DND-41 (cell line): ENCODE results near the gene NRCAM.

Experiments used
- ATAC-seq: fragments of 200-7000 bp; cut with Tn5 transposase; 3 replicates; pipeline ENCODE4 v1.9.1; 2021; ENCODE audit warnings: low read depth; ENCODE audit not compliant: insufficient read depth
- DNase-seq: peaks from one replicate; pipeline ENCODE4 v3.0.0-alpha.2; 2020
- H2AFZ ChIP-seq: 2 replicates; pipeline ENCODE4 v1.6.0; 2012; ENCODE audit warnings: low read depth, low read length
- H3K27ac ChIP-seq: 2 replicates; pipeline ENCODE4 v1.5.1; 2012; ENCODE audit warnings: low read length, inconsistent platforms
- H3K27me3 ChIP-seq: fragments of 200-600 bp; sonication (generic); 2 replicates; pipeline ENCODE4 v1.6.0; 2012; ENCODE audit warnings: low read length, mild to moderate bottlenecking, inconsistent platforms; ENCODE audit not compliant: insufficient read depth, poor library complexity
- H3K36me3 ChIP-seq: 2 replicates; pipeline ENCODE4 v1.5.1; 2012; ENCODE audit warnings: low read length, inconsistent platforms; ENCODE audit not compliant: insufficient read depth
- H3K4me1 ChIP-seq: 2 replicates; pipeline ENCODE4 v1.5.1; 2012; ENCODE audit warnings: mild to moderate bottlenecking, low read length; ENCODE audit not compliant: insufficient read depth
- H3K4me2 ChIP-seq: 2 replicates; pipeline ENCODE4 v1.6.0; 2012; ENCODE audit warnings: mild to moderate bottlenecking, moderate library complexity, low read length, inconsistent platforms; ENCODE audit not compliant: insufficient read depth
- H3K4me3 ChIP-seq, 2 experiments: fragments of 200-600 bp in 1 of 2; shearing (Covaris generic) in 1 of 2; 2 replicates each; pipeline ENCODE4 v1.5.1; 2012 to 2016; ENCODE audit warnings: inconsistent platforms in 2 of 2, low read length in 2 of 2, mild to moderate bottlenecking in 2 of 2, low read depth in 1 of 2, moderate library complexity in 1 of 2
- H3K79me2 ChIP-seq: 2 replicates; pipeline ENCODE4 v1.6.0; 2012; ENCODE audit warnings: low read length, inconsistent platforms; ENCODE audit not compliant: insufficient read depth
- H3K9ac ChIP-seq: 2 replicates; pipeline ENCODE4 v1.6.0; 2012; ENCODE audit warnings: low read depth, mild to moderate bottlenecking, inconsistent platforms, low read length, moderate library complexity
- H3K9me3 ChIP-seq: 2 replicates; pipeline ENCODE4 v1.5.1; 2012; ENCODE audit warnings: low read length, moderate library complexity, mild to moderate bottlenecking, inconsistent platforms; ENCODE audit not compliant: insufficient read depth, severe bottlenecking
- H4K20me1 ChIP-seq: 2 replicates; pipeline ENCODE4 v1.6.0; 2012; ENCODE audit warnings: low read length; ENCODE audit not compliant: insufficient read depth
- CTCF ChIP-seq: IDR thresholded peaks from 2 replicates; pipeline ENCODE4 v1.5.1; 2012; ENCODE audit warnings: borderline replicate concordance, low read length, moderate library complexity, mild to moderate bottlenecking; ENCODE audit not compliant: poor library complexity, severe bottlenecking; ENCODE audit errors: extremely low read depth
- EZH2 ChIP-seq: IDR thresholded peaks from 3 replicates; pipeline ENCODE4 v1.6.1; 2012; ENCODE audit warnings: borderline replicate concordance, low read depth, mild to moderate bottlenecking, moderate library complexity, low read length, inconsistent platforms; ENCODE audit not compliant: severe bottlenecking

Gene NRCAM

GRCh38 chr7:108303332-108303731, 152.9 kb downstream of the NRCAM start:
- Histone ChIP-seq H3K4me2 (no peak overlapping the region), H3K36me3 (no peaks in the 10 kb centered on the region), H3K27me3 (peaks cover 4% of the 10 kb centered on the region), H3K27ac (no peak overlapping the region), H2AFZ (no peak overlapping the region), H3K9ac (no peak overlapping the region), H3K9me3 (no peaks in the 10 kb centered on the region), H3K4me1 (no peaks in the 10 kb centered on the region), H3K79me2 (no peaks in the 10 kb centered on the region), H3K4me3 (no peak overlapping the region), H4K20me1 (no peaks in the 10 kb centered on the region)
- no peak for ATAC-seq
- TF ChIP-seq CTCF (no peak), EZH2 (no peak)
- DNase-seq, result no peak

DNA sequence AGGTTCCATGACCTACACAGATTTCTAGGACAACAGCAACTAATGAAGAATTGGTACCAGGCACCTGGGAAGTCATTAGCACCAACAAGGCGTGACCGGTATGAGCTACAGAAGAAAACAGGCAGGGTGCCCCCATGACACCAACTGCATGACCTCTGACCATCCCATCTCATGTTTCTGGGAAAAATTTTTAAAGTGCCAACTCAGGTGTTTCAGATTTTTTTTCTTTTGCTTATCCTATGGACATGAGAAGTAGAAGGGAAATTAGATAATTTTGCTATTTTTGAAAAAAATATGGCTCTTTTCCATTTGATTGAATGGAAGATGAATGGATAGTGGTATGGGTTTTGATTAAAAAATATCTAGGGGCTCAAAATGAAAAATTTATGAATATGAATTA, 154.8 kb downstream of the NRCAM start:
- no peak for TF ChIP-seq CTCF
- TF ChIP-seq EZH2, result no peak
- no peaks in the 10 kb centered on the region for H4K20me1 ChIP-seq
- no peak overlapping the region for H2AFZ ChIP-seq
- no peaks in the 10 kb centered on the region for H3K9me3 ChIP-seq
- DNase-seq (no peak), ATAC-seq (no peak)
- H3K9ac ChIP-seq, result no peak overlapping the region
- no peak overlapping the region for H3K27ac ChIP-seq
- no peaks in the 10 kb centered on the region for H3K79me2 ChIP-seq
- H3K4me3 ChIP-seq, result no peak overlapping the region
- H3K36me3 ChIP-seq, result no peaks in the 10 kb centered on the region
- H3K4me2 ChIP-seq, result no peak overlapping the region
- no peaks in the 10 kb centered on the region for H3K4me1 ChIP-seq
- H3K27me3 ChIP-seq, result peaks cover 4% of the 10 kb centered on the region

DNA sequence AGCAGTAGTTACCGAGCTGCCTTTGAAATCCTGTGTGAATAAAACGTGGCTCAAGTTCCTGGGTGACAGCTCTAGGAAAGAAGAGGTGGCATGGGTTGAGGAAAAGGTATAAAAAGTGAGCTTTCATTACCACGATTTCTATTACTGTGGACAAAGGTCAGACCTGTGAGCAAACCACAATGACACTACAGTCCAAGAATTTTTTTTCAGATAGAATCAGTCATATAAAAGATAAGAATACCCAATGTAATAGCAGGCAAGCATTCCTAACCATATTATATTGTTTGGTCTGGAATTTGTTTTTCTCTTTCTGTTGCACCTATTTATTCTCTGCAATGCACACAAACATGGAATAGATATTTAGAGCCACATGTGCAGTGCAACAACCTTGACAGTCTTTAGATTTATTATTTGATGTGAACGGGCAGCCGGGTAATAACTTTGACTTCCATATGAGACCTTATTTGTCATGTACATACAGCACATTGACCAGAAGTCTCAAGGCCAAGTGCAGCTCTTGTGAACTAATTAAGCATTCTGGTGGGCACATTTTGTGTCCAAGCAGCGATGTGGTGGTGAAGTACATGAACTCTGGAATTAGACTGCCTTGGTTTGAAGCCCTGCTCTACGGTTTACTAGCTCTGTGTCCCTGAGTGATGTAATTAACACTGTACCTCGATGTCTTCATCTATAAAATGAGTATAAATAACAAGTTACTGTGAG, 156.8 kb downstream of the NRCAM start:
- no peak overlapping the region for H3K9ac ChIP-seq
- H3K27ac ChIP-seq, result no peak overlapping the region
- no peaks in the 10 kb centered on the region for H3K9me3 ChIP-seq
- H3K4me1 ChIP-seq, result no peaks in the 10 kb centered on the region
- peaks cover 4% of the 10 kb centered on the region for H3K27me3 ChIP-seq
- DNase-seq (no peak), ATAC-seq (no peak)
- H2AFZ ChIP-seq, result no peak overlapping the region
- H3K4me2 ChIP-seq, result no peak overlapping the region
- H4K20me1 ChIP-seq, result no peaks in the 10 kb centered on the region
- no peaks in the 10 kb centered on the region for H3K36me3 ChIP-seq
- H3K79me2 ChIP-seq, result no peaks in the 10 kb centered on the region
- TF ChIP-seq CTCF, result no peak
- no peak for TF ChIP-seq EZH2
- H3K4me3 ChIP-seq, result no peak overlapping the region
